Measurements from ENCODE around the gene TTLL5.

DNA sequence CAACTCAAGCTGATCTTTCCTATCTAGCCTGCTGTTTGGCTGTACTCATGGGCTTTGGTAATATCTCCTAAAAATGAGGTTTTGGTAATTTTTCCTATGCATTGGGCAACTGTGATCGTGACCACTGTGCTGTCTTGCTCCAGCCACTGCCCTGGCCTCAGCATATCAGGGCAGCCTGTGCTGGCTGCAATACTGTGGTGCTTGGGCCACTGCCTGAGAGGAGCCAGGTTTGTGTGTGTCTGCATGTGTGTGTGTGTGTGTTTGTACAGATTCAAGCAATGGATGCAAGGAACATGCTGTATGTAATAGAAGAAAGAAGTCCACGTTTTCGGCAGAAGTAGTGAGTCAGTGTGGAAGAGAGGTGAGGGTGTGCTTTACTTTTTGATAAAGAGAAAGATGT lies 13.4 kb upstream of the TTLL5 start:
- TF ChIP-seq, protein P1, sequence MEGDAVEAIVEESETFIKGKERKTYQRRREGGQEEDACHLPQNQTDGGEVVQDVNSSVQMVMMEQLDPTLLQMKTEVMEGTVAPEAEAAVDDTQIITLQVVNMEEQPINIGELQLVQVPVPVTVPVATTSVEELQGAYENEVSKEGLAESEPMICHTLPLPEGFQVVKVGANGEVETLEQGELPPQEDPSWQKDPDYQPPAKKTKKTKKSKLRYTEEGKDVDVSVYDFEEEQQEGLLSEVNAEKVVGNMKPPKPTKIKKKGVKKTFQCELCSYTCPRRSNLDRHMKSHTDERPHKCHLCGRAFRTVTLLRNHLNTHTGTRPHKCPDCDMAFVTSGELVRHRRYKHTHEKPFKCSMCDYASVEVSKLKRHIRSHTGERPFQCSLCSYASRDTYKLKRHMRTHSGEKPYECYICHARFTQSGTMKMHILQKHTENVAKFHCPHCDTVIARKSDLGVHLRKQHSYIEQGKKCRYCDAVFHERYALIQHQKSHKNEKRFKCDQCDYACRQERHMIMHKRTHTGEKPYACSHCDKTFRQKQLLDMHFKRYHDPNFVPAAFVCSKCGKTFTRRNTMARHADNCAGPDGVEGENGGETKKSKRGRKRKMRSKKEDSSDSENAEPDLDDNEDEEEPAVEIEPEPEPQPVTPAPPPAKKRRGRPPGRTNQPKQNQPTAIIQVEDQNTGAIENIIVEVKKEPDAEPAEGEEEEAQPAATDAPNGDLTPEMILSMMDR (IDR thresholded peaks at IDR 0.05; ENCODE audit: insufficient read depth, low read length): no peak
- TF ChIP-seq POLR2AphosphoS5 (IDR thresholded peaks at IDR 0.05; ENCODE audit: low read depth) (no peak), SPI1 (IDR thresholded peaks at IDR 0.05; ENCODE audit: borderline replicate concordance, low read depth) (no peak), GABPA (IDR thresholded peaks at IDR 0.05; ENCODE audit: low read depth) (no peak)
- TF ChIP-seq, protein P2, sequence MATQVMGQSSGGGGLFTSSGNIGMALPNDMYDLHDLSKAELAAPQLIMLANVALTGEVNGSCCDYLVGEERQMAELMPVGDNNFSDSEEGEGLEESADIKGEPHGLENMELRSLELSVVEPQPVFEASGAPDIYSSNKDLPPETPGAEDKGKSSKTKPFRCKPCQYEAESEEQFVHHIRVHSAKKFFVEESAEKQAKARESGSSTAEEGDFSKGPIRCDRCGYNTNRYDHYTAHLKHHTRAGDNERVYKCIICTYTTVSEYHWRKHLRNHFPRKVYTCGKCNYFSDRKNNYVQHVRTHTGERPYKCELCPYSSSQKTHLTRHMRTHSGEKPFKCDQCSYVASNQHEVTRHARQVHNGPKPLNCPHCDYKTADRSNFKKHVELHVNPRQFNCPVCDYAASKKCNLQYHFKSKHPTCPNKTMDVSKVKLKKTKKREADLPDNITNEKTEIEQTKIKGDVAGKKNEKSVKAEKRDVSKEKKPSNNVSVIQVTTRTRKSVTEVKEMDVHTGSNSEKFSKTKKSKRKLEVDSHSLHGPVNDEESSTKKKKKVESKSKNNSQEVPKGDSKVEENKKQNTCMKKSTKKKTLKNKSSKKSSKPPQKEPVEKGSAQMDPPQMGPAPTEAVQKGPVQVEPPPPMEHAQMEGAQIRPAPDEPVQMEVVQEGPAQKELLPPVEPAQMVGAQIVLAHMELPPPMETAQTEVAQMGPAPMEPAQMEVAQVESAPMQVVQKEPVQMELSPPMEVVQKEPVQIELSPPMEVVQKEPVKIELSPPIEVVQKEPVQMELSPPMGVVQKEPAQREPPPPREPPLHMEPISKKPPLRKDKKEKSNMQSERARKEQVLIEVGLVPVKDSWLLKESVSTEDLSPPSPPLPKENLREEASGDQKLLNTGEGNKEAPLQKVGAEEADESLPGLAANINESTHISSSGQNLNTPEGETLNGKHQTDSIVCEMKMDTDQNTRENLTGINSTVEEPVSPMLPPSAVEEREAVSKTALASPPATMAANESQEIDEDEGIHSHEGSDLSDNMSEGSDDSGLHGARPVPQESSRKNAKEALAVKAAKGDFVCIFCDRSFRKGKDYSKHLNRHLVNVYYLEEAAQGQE (IDR thresholded peaks at IDR 0.05; ENCODE audit: insufficient replicate concordance, low read depth): no peak
